Placental pericyte (primary cell): Measurements from ENCODE around the gene PLCB1. TPM values are rescaled to one million over a fixed set of nuclear protein-coding genes. Genes with fewer than 3 reads are reported as not detected.

ENCODE experiments used
- small RNA-seq: library from RNA; depleted of rRNA; stranded (forward); fragments of <200 nt; gene quantifications from one replicate; pipeline ENCODE3, GENCODE V24; 2012; ENCODE audit warnings: low replicate concordance
- total RNA-seq: library from RNA; depleted of rRNA; stranded (reverse); fragments of >200 nt; gene quantifications from 2 replicates; pipeline ENCODE4 v1.2.3, GENCODE V29; 2012

The PLCB1 gene
- total RNA-seq = 14.9 and 58.9 TPM in 2 replicates

DNA sequence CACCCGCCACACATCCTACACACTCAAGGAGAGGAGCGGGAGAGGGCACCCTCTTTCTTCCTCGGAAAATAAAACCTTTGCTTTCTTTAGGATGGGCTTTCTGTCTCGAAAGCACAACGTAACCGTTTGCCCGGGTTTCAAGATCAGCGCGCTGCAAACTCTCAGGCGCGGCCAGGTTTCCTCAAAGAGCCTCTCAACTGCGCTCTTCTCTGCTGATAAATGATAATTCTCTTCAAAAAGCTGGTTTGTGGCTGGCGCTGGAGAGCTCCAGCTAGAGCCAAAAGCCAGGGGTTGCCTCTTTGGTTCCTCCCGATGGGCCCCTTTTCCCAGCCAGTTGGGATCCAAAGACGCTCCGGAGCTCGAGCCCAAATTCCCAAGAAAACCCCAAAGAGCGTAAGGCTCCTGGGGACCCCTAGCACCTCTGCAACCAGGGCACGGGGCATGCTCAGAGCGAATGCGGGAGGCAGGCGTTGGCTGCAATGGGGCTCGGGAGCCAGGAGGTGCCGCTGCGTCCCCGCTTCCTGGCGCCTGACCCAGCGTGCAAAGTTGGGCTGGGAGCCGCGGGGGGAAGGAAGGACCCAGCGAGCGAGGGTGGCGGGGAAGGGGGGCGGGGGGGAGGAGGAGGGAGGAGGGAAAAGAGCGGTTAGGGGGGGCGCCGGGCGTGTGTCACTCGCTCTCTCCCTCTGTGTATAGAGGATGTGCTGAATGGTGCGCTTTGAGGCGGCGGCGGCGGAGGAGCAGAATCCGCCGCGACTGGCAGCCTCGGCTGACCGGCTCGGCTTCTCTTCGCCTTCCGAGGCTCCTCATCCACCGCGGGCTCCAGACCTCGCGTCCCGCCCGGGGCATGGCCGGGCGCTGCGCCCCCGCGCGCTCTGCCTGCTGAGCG, at the start of gene PLCB1:
Gene PLCB1 (plus strand): TSS at position 669 of the 886 bp plus-strand sequence. CDS start 386 bp downstream, outside the sequence.

Small RNA genes within 50 kb of the gene (small RNA-seq; reads per million reads assigned to genes)
- not detected for gene AL445567.1
- gene RNU105B = not detected

Other genes starting within 250 kb of the PLCB1 start
- gene HAO1, start 191.8 kb upstream of the PLCB1 start, total RNA-seq = not detected in 2 replicates
- gene TMX4, start 112.5 kb upstream of the PLCB1 start, total RNA-seq = 34.9 and 78.3 TPM in 2 replicates